H1 (cell line): ENCODE results near the gene PIF1. TPM values are rescaled to one million over a fixed set of nuclear protein-coding genes. Genes with fewer than 3 reads are reported as not detected.

ENCODE experiments used
- CHD1 ChIP-seq: IDR thresholded peaks from 2 replicates; pipeline ENCODE4 v1.6.1; 2012; ENCODE audit warnings: low read depth, low read length, improper control_type of control experiment
- CHD2 ChIP-seq: IDR thresholded peaks from 2 replicates; pipeline ENCODE4 v1.6.1; 2012; ENCODE audit warnings: low read length, improper control_type of control experiment
- EP300 ChIP-seq, 2 experiments: IDR thresholded peaks; 1 replicate in 1 of 2; 2 replicates in 1 of 2; pipeline ENCODE4 v1.6.1; 2011 to 2012; ENCODE audit warnings: low read depth in 2 of 2, low read length in 2 of 2, mild to moderate bottlenecking in 2 of 2, borderline replicate concordance in 1 of 2, inconsistent platforms in 1 of 2, moderate library complexity in 1 of 2
- GABPA ChIP-seq: IDR thresholded peaks from 2 replicates; pipeline ENCODE4 v1.6.1; 2011; ENCODE audit warnings: mild to moderate bottlenecking, low read length, moderate library complexity, borderline replicate concordance; ENCODE audit not compliant: insufficient read depth
- JUN ChIP-seq: IDR thresholded peaks from 2 replicates; pipeline ENCODE4 v1.6.1; 2011; ENCODE audit warnings: low read depth, mild to moderate bottlenecking, improper control_type of control experiment, low read length
- PHF8 ChIP-seq: fragments of 200-600 bp; sonication (generic); conservative IDR thresholded peaks from 2 replicates; pipeline ENCODE4 v1.7.1; 2012; ENCODE audit warnings: low read depth, mild to moderate bottlenecking, inconsistent platforms, low read length, moderate library complexity
- RXRA ChIP-seq: IDR thresholded peaks from 2 replicates; pipeline ENCODE4 v1.6.1; 2011; ENCODE audit warnings: low read depth, mild to moderate bottlenecking, low read length, moderate library complexity; ENCODE audit not compliant: insufficient read depth
- SUZ12 ChIP-seq: fragments of 200-600 bp; sonication (generic); IDR thresholded peaks from 2 replicates; pipeline ENCODE4 v1.6.1; 2012; ENCODE audit warnings: mild to moderate bottlenecking, inconsistent platforms, low read length, moderate library complexity, mixed read lengths
- polyA plus RNA-seq, 7 experiments: library from polyadenylated mRNA; depleted of rRNA in 3 of 7; stranded (reverse) in 5 of 7; unstranded in 2 of 7; fragments of >200 nt in 5 of 7; fragments of 200-250 nt in 2 of 7; gene quantifications; 1 replicate in 5 of 7; 2 replicates in 1 of 7; 4 replicates in 1 of 7; pipeline versions ENCODE4 v1.2.1 to v1.2.3, GENCODE V29; 2011 to 2013; ENCODE audit warnings: missing spikeins in 2 of 7, mixed read lengths in 2 of 7
- total RNA-seq: library from RNA; stranded (reverse); fragmentation: NEBNext Ultra II Directional; extraction: Animal tissue kit (Norgen Biotek cat#: 25700); gene quantifications from 2 replicates; pipeline ENCODE4 v1.2.1, GENCODE V29; 2021
- TF ChIP-seq, protein P1 (sequence below): fragments of 300-600 bp; sonication (generic); IDR thresholded peaks from 2 replicates; pipeline ENCODE4 v1.7.1; 2012; ENCODE audit warnings: low read length, moderate library complexity, mild to moderate bottlenecking, inconsistent platforms; ENCODE audit not compliant: insufficient replicate concordance
- TF ChIP-seq, protein P2 (sequence below): IDR thresholded peaks from 2 replicates; pipeline ENCODE4 v1.6.1; 2012; ENCODE audit warnings: inconsistent platforms

PIF1 gene
- total and polyA plus RNA-seq, 2 of the 8 experiments (the other 6 are each of a cell fraction or from before 2014, with no cell fraction given), result 73.3 to 138 TPM

DNA sequence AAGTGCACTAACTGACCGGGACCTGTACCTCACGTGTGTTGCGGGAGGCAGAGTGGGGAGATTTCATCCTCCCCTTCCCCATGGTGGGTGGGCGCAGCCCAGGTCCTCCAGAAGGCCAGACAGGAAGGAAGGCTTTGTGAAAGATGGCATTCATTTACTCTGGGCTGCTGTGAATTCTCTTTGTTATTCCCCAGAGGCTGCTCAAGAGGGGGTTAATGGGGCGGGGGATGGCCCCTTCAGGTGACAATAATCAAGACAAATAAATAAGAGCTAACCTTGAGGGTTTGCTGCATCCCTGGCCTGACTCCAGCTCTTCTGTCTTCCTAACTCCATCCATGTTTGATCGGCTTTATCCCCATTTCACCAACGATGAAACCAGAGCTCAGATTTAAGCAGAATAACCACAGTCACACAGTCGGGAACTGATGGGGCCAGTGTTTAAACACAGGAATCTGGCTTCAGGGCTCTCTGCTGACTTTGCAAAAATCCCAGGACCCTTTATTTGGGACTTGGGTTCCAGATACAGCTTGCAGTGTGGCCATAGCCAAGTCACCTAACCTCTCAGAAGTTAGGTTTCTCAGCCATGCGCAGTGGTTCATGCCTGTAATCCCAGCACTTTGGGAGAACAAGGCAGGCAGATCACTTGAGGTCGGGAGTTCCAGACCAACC lies 16.5 kb downstream of the PIF1 start (continued):
- TF ChIP-seq, protein P1, sequence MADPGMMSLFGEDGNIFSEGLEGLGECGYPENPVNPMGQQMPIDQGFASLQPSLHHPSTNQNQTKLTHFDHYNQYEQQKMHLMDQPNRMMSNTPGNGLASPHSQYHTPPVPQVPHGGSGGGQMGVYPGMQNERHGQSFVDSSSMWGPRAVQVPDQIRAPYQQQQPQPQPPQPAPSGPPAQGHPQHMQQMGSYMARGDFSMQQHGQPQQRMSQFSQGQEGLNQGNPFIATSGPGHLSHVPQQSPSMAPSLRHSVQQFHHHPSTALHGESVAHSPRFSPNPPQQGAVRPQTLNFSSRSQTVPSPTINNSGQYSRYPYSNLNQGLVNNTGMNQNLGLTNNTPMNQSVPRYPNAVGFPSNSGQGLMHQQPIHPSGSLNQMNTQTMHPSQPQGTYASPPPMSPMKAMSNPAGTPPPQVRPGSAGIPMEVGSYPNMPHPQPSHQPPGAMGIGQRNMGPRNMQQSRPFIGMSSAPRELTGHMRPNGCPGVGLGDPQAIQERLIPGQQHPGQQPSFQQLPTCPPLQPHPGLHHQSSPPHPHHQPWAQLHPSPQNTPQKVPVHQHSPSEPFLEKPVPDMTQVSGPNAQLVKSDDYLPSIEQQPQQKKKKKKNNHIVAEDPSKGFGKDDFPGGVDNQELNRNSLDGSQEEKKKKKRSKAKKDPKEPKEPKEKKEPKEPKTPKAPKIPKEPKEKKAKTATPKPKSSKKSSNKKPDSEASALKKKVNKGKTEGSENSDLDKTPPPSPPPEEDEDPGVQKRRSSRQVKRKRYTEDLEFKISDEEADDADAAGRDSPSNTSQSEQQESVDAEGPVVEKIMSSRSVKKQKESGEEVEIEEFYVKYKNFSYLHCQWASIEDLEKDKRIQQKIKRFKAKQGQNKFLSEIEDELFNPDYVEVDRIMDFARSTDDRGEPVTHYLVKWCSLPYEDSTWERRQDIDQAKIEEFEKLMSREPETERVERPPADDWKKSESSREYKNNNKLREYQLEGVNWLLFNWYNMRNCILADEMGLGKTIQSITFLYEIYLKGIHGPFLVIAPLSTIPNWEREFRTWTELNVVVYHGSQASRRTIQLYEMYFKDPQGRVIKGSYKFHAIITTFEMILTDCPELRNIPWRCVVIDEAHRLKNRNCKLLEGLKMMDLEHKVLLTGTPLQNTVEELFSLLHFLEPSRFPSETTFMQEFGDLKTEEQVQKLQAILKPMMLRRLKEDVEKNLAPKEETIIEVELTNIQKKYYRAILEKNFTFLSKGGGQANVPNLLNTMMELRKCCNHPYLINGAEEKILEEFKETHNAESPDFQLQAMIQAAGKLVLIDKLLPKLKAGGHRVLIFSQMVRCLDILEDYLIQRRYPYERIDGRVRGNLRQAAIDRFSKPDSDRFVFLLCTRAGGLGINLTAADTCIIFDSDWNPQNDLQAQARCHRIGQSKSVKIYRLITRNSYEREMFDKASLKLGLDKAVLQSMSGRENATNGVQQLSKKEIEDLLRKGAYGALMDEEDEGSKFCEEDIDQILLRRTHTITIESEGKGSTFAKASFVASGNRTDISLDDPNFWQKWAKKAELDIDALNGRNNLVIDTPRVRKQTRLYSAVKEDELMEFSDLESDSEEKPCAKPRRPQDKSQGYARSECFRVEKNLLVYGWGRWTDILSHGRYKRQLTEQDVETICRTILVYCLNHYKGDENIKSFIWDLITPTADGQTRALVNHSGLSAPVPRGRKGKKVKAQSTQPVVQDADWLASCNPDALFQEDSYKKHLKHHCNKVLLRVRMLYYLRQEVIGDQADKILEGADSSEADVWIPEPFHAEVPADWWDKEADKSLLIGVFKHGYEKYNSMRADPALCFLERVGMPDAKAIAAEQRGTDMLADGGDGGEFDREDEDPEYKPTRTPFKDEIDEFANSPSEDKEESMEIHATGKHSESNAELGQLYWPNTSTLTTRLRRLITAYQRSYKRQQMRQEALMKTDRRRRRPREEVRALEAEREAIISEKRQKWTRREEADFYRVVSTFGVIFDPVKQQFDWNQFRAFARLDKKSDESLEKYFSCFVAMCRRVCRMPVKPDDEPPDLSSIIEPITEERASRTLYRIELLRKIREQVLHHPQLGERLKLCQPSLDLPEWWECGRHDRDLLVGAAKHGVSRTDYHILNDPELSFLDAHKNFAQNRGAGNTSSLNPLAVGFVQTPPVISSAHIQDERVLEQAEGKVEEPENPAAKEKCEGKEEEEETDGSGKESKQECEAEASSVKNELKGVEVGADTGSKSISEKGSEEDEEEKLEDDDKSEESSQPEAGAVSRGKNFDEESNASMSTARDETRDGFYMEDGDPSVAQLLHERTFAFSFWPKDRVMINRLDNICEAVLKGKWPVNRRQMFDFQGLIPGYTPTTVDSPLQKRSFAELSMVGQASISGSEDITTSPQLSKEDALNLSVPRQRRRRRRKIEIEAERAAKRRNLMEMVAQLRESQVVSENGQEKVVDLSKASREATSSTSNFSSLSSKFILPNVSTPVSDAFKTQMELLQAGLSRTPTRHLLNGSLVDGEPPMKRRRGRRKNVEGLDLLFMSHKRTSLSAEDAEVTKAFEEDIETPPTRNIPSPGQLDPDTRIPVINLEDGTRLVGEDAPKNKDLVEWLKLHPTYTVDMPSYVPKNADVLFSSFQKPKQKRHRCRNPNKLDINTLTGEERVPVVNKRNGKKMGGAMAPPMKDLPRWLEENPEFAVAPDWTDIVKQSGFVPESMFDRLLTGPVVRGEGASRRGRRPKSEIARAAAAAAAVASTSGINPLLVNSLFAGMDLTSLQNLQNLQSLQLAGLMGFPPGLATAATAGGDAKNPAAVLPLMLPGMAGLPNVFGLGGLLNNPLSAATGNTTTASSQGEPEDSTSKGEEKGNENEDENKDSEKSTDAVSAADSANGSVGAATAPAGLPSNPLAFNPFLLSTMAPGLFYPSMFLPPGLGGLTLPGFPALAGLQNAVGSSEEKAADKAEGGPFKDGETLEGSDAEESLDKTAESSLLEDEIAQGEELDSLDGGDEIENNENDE, result no peak
- TF ChIP-seq JUN, result no peak
- no peak for TF ChIP-seq RXRA
- TF ChIP-seq CHD1, result no peak
- no peak for TF ChIP-seq SUZ12
- TF ChIP-seq, protein P2, sequence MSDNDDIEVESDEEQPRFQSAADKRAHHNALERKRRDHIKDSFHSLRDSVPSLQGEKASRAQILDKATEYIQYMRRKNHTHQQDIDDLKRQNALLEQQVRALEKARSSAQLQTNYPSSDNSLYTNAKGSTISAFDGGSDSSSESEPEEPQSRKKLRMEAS, result no peak
- TF ChIP-seq PHF8, result no peak
- no peak for TF ChIP-seq GABPA
- TF ChIP-seq EP300 (IDR thresholded peaks at IDR 0.05; ENCODE audit: borderline replicate concordance in 1 of 2, low read depth in 2 of 2, low read length in 2 of 2), result peak in 1 of 2 experiments; percentile 78; a peak in 1 of 3 replicates
- TF ChIP-seq CHD2, result no peak
